Neural cell (in vitro differentiated cells): ENCODE data around the gene OR56A5. TPM values are rescaled to one million over a fixed set of nuclear protein-coding genes. Genes with fewer than 3 reads are reported as not detected.

Experiments
- H2AFZ ChIP-seq: fragments of 200-600, 300-800 bp; sonication (generic), shearing (Covaris generic); 2 replicates; pipeline ENCODE4 v1.6.0; 2014; ENCODE audit warnings: low read depth, mild to moderate bottlenecking, antibody characterized with exemption, low read length, moderate library complexity
- H3F3A ChIP-seq: fragments of 200-600 bp; shearing (Covaris generic); 2 replicates; pipeline ENCODE4 v1.6.1; 2016; ENCODE audit warnings: mild to moderate bottlenecking, moderate library complexity, mixed read lengths, antibody characterized with exemption, low read length; ENCODE audit not compliant: insufficient read depth, poor library complexity, severe bottlenecking
- H3K27ac ChIP-seq: fragments of 200-600, 300-800 bp; sonication (generic), shearing (Covaris generic); 2 replicates; pipeline ENCODE4 v1.5.1; 2014; ENCODE audit warnings: mild to moderate bottlenecking, low read length, moderate library complexity
- H3K27me3 ChIP-seq: fragments of 300-800, 200-600 bp; sonication (generic), shearing (Covaris generic); 2 replicates; pipeline ENCODE4 v1.6.0; 2014; ENCODE audit warnings: mild to moderate bottlenecking, low read depth, low read length, moderate library complexity; ENCODE audit not compliant: insufficient read depth
- H3K36me3 ChIP-seq: fragments of 300-800, 200-600 bp; sonication (generic), shearing (Covaris generic); 2 replicates; pipeline ENCODE4 v1.5.1; 2014; ENCODE audit warnings: mild to moderate bottlenecking, antibody characterized with exemption, low read length, moderate library complexity; ENCODE audit not compliant: insufficient read depth
- H3K4me2 ChIP-seq: fragments of 300-800, 200-600 bp; sonication (generic), shearing (Covaris generic); 2 replicates; pipeline ENCODE4 v1.6.0; 2014; ENCODE audit warnings: mild to moderate bottlenecking, low read length
- H3K4me3 ChIP-seq: fragments of 300-800, 200-600 bp; sonication (generic), shearing (Covaris generic); 2 replicates; pipeline ENCODE4 v1.5.1; 2014; ENCODE audit warnings: mild to moderate bottlenecking, low read length, moderate library complexity
- H3K79me2 ChIP-seq: fragments of 200-600 bp; shearing (Covaris generic); replicated peaks from 2 replicates; pipeline ENCODE4 v1.6.0; 2014; ENCODE audit warnings: mild to moderate bottlenecking, low read length, moderate library complexity; ENCODE audit not compliant: insufficient read depth
- H3K9ac ChIP-seq: fragments of 300-800, 200-600 bp; sonication (generic), shearing (Covaris generic); 2 replicates; pipeline ENCODE4 v1.6.1; 2016; ENCODE audit warnings: mild to moderate bottlenecking, low read length, mixed read lengths
- H3K9me2 ChIP-seq: fragments of 200-600 bp; shearing (Covaris generic); 2 replicates; pipeline ENCODE4 v1.6.1; 2016; ENCODE audit warnings: mild to moderate bottlenecking, low read length, mixed read lengths; ENCODE audit not compliant: insufficient read depth
- H3K9me3 ChIP-seq: fragments of 200-600, 300-800 bp; sonication (generic), shearing (Covaris generic); 2 replicates; pipeline ENCODE4 v1.6.1; 2016; ENCODE audit warnings: mild to moderate bottlenecking, mixed run types, low read length, moderate library complexity, mixed read lengths
- H4K20me1 ChIP-seq: fragments of 200-600 bp; shearing (Covaris generic); 2 replicates; pipeline ENCODE4 v1.6.1; 2016; ENCODE audit warnings: mild to moderate bottlenecking, mixed run types; ENCODE audit not compliant: insufficient read depth
- EP300 ChIP-seq: fragments of 450-650 bp; conservative IDR thresholded peaks from 2 replicates; pipeline ENCODE4 v1.6.1; 2014; ENCODE audit warnings: antibody characterized with exemption, mild to moderate bottlenecking, moderate library complexity; ENCODE audit not compliant: poor library complexity, severe bottlenecking
- EZH2 ChIP-seq: fragments of 200-600, 300-800 bp; shearing (Covaris generic), sonication (generic); IDR thresholded peaks from 2 replicates; pipeline ENCODE4 v1.6.1; 2014; ENCODE audit warnings: antibody characterized with exemption, low read length, borderline replicate concordance, mild to moderate bottlenecking; ENCODE audit not compliant: insufficient read depth, poor library complexity, severe bottlenecking
- MXI1 ChIP-seq: fragments of 450-650 bp; conservative IDR thresholded peaks from 2 replicates; pipeline ENCODE4 v1.6.1; 2014; ENCODE audit warnings: antibody characterized with exemption, mild to moderate bottlenecking; ENCODE audit not compliant: poor library complexity, severe bottlenecking
- POLR2AphosphoS5 ChIP-seq: IDR thresholded peaks from 2 replicates; pipeline ENCODE4 v1.6.1; 2012
- RAD21 ChIP-seq: fragments of 450-650 bp; conservative IDR thresholded peaks from 2 replicates; pipeline ENCODE4 v1.6.1; 2014; ENCODE audit warnings: antibody characterized with exemption, mild to moderate bottlenecking, moderate library complexity
- SMC3 ChIP-seq: fragments of 450-650 bp; conservative IDR thresholded peaks from 2 replicates; pipeline ENCODE4 v1.6.1; 2014; ENCODE audit warnings: antibody characterized with exemption, mild to moderate bottlenecking, moderate library complexity; ENCODE audit not compliant: poor library complexity
- TAF1 ChIP-seq: IDR thresholded peaks from 2 replicates; pipeline ENCODE4 v1.6.1; 2012; ENCODE audit warnings: low read depth
- polyA plus RNA-seq: library from polyadenylated mRNA; depleted of rRNA; stranded (reverse); fragments of >200 nt; gene quantifications from 2 replicates; pipeline ENCODE4 v1.2.3, GENCODE V29; 2014
- TF ChIP-seq, protein P1 (sequence below): IDR thresholded peaks from 2 replicates; pipeline ENCODE4 v1.6.1; 2012; ENCODE audit warnings: borderline replicate concordance
- TF ChIP-seq, protein P2 (sequence below): fragments of 450-650 bp; IDR thresholded peaks from 2 replicates; pipeline ENCODE4 v1.5.1; 2014; ENCODE audit warnings: antibody characterized with exemption, mild to moderate bottlenecking, moderate library complexity; ENCODE audit not compliant: poor library complexity, severe bottlenecking

OR56A5 gene
- polyA plus RNA-seq, 1 donor from 2014 or later = not detected

DNA sequence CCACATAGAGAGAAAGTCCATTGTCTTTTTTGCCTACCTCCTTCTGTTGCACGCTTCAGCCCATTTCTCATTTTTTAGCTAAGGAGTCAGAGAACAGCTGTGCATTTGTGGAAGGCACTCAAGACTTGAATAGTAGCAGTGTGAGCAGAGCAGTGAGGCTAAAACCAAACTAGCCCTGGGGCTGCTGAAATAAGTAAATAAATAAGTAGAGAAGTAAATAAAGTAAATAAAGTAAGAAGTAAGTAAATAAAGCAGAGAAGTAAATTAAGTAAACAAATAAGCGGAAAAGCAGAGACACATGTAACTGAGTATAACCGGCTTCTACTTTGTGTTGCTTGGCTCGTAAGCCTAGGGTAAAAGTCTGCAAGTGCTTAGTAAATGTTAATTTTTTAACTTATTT lies 20.9 kb upstream of the OR56A5 start:
- Histone ChIP-seq H4K20me1 (no peaks in the 10 kb centered on the region), H3K9me2 (no peaks in the 10 kb centered on the region), H3K4me3 (no peak overlapping the region), H3F3A (no peaks in the 10 kb centered on the region), H3K4me2 (no peak overlapping the region), H3K27ac (no peak overlapping the region), H2AFZ (no peak overlapping the region), H3K9me3 (no peaks in the 10 kb centered on the region), H3K36me3 (no peaks in the 10 kb centered on the region), H3K9ac (no peak overlapping the region), H3K79me2 (no peaks in the 10 kb centered on the region), H3K27me3 (no peaks in the 10 kb centered on the region)
- TF ChIP-seq POLR2AphosphoS5 = no peak
- TF ChIP-seq TAF1 = no peak
- TF ChIP-seq, protein P1, sequence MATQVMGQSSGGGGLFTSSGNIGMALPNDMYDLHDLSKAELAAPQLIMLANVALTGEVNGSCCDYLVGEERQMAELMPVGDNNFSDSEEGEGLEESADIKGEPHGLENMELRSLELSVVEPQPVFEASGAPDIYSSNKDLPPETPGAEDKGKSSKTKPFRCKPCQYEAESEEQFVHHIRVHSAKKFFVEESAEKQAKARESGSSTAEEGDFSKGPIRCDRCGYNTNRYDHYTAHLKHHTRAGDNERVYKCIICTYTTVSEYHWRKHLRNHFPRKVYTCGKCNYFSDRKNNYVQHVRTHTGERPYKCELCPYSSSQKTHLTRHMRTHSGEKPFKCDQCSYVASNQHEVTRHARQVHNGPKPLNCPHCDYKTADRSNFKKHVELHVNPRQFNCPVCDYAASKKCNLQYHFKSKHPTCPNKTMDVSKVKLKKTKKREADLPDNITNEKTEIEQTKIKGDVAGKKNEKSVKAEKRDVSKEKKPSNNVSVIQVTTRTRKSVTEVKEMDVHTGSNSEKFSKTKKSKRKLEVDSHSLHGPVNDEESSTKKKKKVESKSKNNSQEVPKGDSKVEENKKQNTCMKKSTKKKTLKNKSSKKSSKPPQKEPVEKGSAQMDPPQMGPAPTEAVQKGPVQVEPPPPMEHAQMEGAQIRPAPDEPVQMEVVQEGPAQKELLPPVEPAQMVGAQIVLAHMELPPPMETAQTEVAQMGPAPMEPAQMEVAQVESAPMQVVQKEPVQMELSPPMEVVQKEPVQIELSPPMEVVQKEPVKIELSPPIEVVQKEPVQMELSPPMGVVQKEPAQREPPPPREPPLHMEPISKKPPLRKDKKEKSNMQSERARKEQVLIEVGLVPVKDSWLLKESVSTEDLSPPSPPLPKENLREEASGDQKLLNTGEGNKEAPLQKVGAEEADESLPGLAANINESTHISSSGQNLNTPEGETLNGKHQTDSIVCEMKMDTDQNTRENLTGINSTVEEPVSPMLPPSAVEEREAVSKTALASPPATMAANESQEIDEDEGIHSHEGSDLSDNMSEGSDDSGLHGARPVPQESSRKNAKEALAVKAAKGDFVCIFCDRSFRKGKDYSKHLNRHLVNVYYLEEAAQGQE = no peak
- TF ChIP-seq MXI1 = no peak

DNA sequence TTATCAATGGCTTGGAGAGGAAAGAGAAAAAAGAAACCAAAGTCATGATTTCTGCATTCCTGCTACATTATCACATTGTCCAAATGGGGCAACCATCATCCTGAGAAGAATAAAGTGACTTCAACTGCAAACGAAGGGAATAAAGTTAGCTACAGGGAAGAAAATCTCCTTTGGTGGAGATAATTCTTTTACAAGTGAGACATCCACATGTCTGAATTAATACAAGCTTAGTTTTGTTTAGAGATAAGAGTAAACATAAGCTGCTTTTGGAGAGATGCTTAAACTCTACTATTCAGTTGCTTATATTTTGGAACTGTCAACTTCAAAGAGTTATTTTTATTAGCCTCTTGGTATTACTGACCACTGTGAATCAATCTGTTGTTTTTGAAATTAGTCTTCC lies 18.6 kb upstream of the OR56A5 start, which contains the start of gene OR52L1:
Gene OR52L1, minus strand, starts transcription at position 101 of the 400 bp plus-strand sequence. Its CDS starts 55 bp downstream, at position 46.
- H3F3A ChIP-seq = no peaks in the 10 kb centered on the region
- no peaks in the 10 kb centered on the region for H3K9me2 ChIP-seq
- no peaks in the 10 kb centered on the region for H3K9me3 ChIP-seq
- no peak within 1 kb of the TSS for H2AFZ ChIP-seq
- no peak within 1 kb of the TSS for H3K4me3 ChIP-seq
- H4K20me1 ChIP-seq = no peaks in the 10 kb centered on the region
- H3K27me3 ChIP-seq = no peaks in the 10 kb centered on the region
- no peaks in the 10 kb centered on the region for H3K36me3 ChIP-seq
- no peaks in the 10 kb centered on the region for H3K79me2 ChIP-seq
- no peak within 1 kb of the TSS for H3K4me2 ChIP-seq
- H3K27ac ChIP-seq = no peak within 1 kb of the TSS
- H3K9ac ChIP-seq = no peak within 1 kb of the TSS
- no peak for TF ChIP-seq POLR2AphosphoS5
- TF ChIP-seq, protein P2, sequence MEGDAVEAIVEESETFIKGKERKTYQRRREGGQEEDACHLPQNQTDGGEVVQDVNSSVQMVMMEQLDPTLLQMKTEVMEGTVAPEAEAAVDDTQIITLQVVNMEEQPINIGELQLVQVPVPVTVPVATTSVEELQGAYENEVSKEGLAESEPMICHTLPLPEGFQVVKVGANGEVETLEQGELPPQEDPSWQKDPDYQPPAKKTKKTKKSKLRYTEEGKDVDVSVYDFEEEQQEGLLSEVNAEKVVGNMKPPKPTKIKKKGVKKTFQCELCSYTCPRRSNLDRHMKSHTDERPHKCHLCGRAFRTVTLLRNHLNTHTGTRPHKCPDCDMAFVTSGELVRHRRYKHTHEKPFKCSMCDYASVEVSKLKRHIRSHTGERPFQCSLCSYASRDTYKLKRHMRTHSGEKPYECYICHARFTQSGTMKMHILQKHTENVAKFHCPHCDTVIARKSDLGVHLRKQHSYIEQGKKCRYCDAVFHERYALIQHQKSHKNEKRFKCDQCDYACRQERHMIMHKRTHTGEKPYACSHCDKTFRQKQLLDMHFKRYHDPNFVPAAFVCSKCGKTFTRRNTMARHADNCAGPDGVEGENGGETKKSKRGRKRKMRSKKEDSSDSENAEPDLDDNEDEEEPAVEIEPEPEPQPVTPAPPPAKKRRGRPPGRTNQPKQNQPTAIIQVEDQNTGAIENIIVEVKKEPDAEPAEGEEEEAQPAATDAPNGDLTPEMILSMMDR = no peak
- no peak for TF ChIP-seq EP300
- no peak for TF ChIP-seq SMC3
- TF ChIP-seq MXI1 = no peak
- TF ChIP-seq RAD21 = no peak
- no peak for TF ChIP-seq EZH2
- TF ChIP-seq, protein P1 = no peak
- TF ChIP-seq TAF1 = no peak
